GM06990 (cell line): ENCODE results near the gene ZBTB17.

Experiments used
- DNase-seq: peaks from one replicate; pipeline ENCODE4 v3.0.0-alpha.2; 2011; ENCODE audit not compliant: insufficient read length; ENCODE audit errors: extremely low read depth
- H3K27me3 ChIP-seq: replicated peaks from 2 replicates; pipeline ENCODE4 v1.6.0; 2011; ENCODE audit warnings: low read length; ENCODE audit not compliant: control insufficient read depth, insufficient read depth
- H3K36me3 ChIP-seq: 2 replicates; pipeline ENCODE4 v1.5.1; 2011; ENCODE audit warnings: low read length; ENCODE audit not compliant: control insufficient read depth, insufficient read depth
- H3K4me3 ChIP-seq: replicated peaks from 2 replicates; pipeline ENCODE4 v1.5.1; 2011; ENCODE audit warnings: low read depth, mild to moderate bottlenecking, control low read depth, low read length
- CTCF ChIP-seq: IDR thresholded peaks from 2 replicates; pipeline ENCODE4 v1.5.1; 2011; ENCODE audit warnings: low read length, control low read depth, mild to moderate bottlenecking, inconsistent platforms; ENCODE audit not compliant: insufficient read depth, poor library complexity, severe bottlenecking

The ZBTB17 gene

GRCh38 chr1:15953791-15954241 is 22.1 kb downstream of the ZBTB17 start:
- no peak overlapping the region for H3K4me3 ChIP-seq
- H3K36me3 ChIP-seq = peaks cover 2% of the 10 kb centered on the region
- no peaks in the 10 kb centered on the region for H3K27me3 ChIP-seq
- no peak for TF ChIP-seq CTCF
- no peak for DNase-seq

DNA sequence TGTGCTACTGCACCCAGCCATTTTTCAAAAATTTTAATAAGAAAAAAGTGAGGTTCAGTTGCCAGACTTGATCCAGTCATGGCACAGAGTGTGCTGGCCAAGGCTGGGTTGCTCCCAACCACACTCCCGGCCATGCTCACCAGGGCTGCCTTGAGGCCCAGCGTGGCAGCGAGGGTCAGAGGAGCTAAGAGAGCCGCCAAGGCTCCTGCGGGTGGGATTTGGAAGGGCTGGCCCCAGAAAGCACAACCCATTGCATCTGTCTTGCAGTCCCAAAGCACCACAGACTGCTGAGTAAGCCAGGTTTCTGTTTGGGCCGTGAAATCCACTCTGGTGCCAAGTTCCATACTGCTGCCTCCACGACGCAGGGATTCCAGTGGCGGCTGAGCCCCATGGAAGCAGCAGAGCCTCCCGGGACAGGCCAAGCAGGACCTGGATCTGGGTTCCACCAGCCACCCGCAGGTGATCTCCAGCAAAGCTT is 22.6 kb downstream of the ZBTB17 start:
- Histone ChIP-seq H3K36me3 (peaks cover 2% of the 10 kb centered on the region; the same call in 1 of the 2 replicates), H3K27me3 (no peaks in the 10 kb centered on the region), H3K4me3 (no peak overlapping the region)
- DNase-seq = no peak
- TF ChIP-seq CTCF = no peak

- H3K27me3 ChIP-seq = no peaks in the 10 kb centered on the region
- H3K36me3 ChIP-seq = peaks cover 3% of the 10 kb centered on the region
- H3K4me3 ChIP-seq = no peak overlapping the region
- DNase-seq = no peak
- no peak for TF ChIP-seq CTCF
Observed at GRCh38 chr1:15952317-15953258, 23.3 kb downstream of the ZBTB17 start.

DNA sequence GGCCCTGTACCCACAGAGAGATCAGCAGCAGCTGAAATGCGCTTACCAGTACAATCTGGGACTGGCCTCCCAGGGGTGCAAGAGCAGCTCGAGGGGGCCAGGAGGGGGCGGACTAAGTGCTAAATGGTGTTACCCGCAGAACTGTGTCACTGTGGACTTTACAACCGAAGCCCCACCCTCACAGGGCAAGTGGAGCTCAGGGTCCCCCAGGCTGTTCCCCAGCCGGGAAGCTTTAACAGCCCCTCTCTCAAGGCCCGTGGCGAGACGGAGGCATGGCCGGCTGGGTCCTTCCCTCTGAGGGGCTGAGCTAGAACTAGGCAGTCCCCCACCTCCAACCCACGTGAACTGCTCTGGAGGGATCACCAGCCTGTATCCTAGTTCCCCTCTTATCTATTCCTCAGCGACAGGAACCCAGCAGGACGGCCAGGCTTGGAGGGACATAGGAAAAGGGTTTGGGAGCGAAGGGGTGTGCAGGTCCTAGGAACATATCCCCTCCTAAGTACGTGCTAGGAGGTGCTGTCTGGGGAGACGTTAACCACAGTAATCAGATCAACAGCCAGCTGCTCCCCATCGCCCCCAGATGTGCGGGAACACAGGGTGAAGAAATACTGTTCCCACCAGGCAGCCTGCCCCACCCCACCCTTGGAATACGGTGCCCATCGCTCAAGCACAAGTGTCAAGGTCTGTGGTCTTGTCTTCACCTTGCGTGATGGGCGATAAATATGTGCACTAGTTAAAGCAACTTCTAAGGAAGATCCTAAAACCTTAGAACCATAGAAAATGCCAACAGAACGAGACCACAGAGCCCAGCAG is 24.4 kb downstream of the ZBTB17 start:
- H3K27me3 ChIP-seq = no peaks in the 10 kb centered on the region
- no peak overlapping the region for H3K4me3 ChIP-seq

More for the DNA sequence above, 24.4 kb downstream of the ZBTB17 start:
- no peak for DNase-seq
- H3K36me3 ChIP-seq = peaks cover 10% of the 10 kb centered on the region
- no peak for TF ChIP-seq CTCF
